HG02973 (cell line): Measurements from ENCODE around the gene OR5W2.
"Not testable (repeated sequence)": the region's sequence is repeated elsewhere in the genome, so short reads cannot be mapped to it uniquely, and the experiment has no call there.

Source experiments
- ATAC-seq: cut with Tn5 transposase; IDR thresholded peaks from one replicate; pipeline ENCODE4 v1.9.1; 2021; ENCODE audit warnings: moderate library complexity; ENCODE audit not compliant: unreplicated experiment

The OR5W2 gene

GRCh38 chr11:55914482-55914881 lies at the start of gene OR5W2:
Gene OR5W2 (minus strand): TSS chr11:55914582. CDS start chr11:55914582, 0 bp downstream.
- no peak for ATAC-seq

DNA sequence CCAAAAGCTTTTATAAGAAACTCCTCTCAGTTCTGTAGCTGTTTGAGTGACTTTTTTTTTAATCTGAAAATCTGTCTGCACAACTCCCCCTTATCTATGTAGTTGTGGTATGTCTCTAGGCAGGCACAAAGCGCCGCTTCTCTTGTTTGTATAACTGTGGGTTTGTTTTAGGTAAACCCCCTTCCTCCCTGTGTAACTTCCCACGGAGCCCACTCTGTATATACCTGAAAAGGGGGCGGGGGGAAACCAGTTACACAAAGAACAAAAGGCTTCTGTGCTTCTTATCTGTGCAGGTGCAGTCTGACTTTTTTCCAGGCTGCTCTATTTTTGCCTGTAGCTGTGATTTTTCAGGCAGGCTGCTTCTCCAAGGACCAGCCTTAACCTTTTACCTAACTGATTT lies 42.1 kb upstream of the OR5W2 start:
- no peak for ATAC-seq

DNA sequence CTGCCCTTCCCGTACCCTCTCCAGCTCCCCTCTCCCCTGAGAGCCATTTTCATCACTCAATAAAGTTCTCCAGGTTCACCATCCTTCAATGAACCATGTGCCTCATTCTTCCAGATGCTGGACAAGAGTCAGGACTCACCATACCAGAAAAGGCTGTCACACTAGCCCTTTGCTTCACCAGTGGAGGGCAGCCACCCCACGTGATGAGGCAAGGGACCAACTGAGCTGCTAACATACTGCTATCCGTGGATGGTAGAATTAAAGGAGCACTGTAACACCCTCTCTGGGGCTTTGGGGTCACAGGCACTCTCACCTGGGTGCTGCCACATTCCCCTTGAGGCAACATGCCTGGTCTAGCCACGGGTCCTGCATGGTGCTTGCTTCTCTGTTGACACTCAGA lies 34.9 kb upstream of the OR5W2 start:
- ATAC-seq = no peak

GRCh38 chr11:55942785-55943392 lies 28.5 kb upstream of the OR5W2 start:
- ATAC-seq = no peak

DNA sequence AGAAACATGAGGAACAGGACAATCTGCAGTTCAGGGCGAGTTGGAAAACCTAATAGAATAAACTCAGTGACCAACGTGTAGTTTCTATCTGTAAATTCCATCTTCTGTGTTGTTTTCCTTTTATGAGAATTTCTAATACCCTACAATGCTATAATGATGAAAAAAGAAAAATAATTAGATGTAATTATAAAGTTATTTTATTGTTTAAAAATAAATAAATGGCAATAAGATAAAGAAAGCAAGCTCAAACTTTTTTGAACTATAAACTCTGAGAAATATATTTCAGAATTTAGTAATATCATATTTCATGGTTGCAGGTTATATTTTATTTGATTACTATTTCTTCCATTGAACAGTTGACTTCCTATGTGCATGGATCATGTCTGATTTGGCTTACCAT lies 21.9 kb upstream of the OR5W2 start, which contains the start of gene OR5I1:
TSS of gene OR5I1 (minus strand) at position 101 of the 400 bp plus-strand sequence. CDS start at position 101, 0 bp downstream.
- no peak for ATAC-seq

DNA sequence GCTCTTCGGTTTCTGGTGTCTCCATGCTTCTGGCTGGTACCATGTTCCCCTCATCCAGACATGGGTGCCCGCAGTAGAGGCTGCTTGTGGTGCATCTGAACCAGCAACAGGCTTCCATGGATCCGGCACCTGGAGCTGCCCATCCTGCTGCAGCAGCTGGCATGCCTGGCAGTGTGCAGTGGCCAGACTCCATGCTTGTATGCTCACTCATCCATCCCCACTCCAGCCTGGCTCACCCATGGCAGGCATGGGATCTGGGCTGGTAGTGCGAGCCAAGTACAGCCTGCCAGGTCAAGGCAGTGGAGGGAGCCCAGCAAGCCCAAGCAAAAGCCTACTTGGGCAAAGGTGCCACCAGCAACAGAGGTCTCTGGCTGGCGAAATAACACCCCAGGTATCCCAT lies 6.2 kb upstream of the OR5W2 start:
- ATAC-seq = no peak

- ATAC-seq = no peak
Measured at GRCh38 chr11:55902308-55902707, 12.1 kb downstream of the OR5W2 start.

GRCh38 chr11:55895216-55895615 lies 19.2 kb downstream of the OR5W2 start:
- no peak for ATAC-seq

GRCh38 chr11:55885481-55885880 lies 28.9 kb downstream of the OR5W2 start:
- not testable (repeated sequence) for ATAC-seq

DNA sequence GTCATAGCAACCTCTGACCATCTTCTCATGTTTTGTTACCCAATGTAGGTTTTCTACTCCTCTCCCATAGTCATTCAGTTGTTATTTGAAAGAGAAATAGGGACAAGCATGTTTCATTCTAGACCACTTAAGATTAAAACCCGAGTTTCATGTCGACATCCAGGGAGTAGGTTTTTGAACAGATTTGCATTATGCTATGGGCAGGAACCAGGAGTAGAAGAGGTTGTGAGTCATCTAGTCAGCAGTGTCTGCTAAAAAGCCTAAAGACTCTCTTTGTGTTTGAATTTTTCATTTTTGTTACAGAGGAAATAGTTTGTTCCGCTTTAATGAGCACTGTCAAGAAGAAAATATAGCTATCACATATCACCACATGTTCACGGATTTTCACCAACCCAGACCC lies 29.4 kb downstream of the OR5W2 start:
- ATAC-seq = not testable (repeated sequence)

DNA sequence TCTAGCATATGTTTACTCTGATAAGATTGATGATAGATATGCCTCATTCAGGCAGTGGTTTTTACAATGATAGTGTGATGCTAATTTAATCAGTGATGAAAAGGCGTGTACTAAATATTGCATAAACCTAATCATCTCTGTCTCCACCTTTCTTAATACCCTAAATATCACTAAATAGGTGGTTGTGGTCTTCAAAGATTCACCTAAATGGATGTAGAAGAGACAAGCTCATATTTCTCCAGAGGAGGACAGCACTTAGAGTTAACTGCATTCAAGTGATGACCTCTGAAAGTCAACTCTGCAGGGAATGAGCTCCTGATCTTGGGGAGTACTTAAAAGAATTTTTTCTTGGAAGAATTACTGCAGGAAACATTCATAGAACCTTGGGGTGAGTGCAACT lies 31.4 kb downstream of the OR5W2 start, which contains the start of gene TRIM51:
TSS of gene TRIM51 (plus strand) at position 301 of the 400 bp plus-strand sequence. CDS start 2,132 bp downstream, outside the sequence.
- not testable (repeated sequence) for ATAC-seq

GRCh38 chr11:55873146-55873545 lies 41.2 kb downstream of the OR5W2 start:
- ATAC-seq = not testable (repeated sequence)

- not testable (repeated sequence) for ATAC-seq
Measured at GRCh38 chr11:55872731-55873130, 41.7 kb downstream of the OR5W2 start.

- ATAC-seq = not testable (repeated sequence)
Measured at GRCh38 chr11:55867354-55867753, 47.0 kb downstream of the OR5W2 start.
